Activated T-cell treated with anti-CD3 and anti-CD28 coated beads, Interleukin-2, amount 50 U/mL, for 4 hours (primary cell): ENCODE measurements around the gene ACACA. TPM values are rescaled to one million over a fixed set of nuclear protein-coding genes. Genes with fewer than 3 reads are reported as not detected.

Experiments
- ATAC-seq, 2 donors: fragments of 200-7000 bp; cut with Tn5 transposase; one replicate each; pipeline ENCODE4 v1.10.0; 2021
- DNase-seq: peaks from one replicate; pipeline ENCODE4 v3.0.0-alpha.2; 2020
- H3K27me3 Mint-ChIP-seq: one replicate; pipeline ENCODE4 v1.8.0; 2021; ENCODE audit warnings: low read depth, mixed read lengths
- H3K36me3 Mint-ChIP-seq: one replicate; pipeline ENCODE4 v1.8.0; 2022; ENCODE audit warnings: mixed read lengths; ENCODE audit not compliant: insufficient read depth
- H3K4me1 Mint-ChIP-seq: one replicate; pipeline ENCODE4 v1.8.0; 2021; ENCODE audit warnings: low read depth, mixed read lengths
- H3K4me3 Mint-ChIP-seq: one replicate; pipeline ENCODE4 v1.8.0; 2021; ENCODE audit warnings: mild to moderate bottlenecking, moderate library complexity, mixed read lengths
- H3K9me3 Mint-ChIP-seq: one replicate; pipeline ENCODE4 v1.8.0; 2021; ENCODE audit warnings: mixed read lengths
- total RNA-seq, 3 donors: library from RNA; stranded (reverse); gene quantifications; one replicate each; pipeline ENCODE4 v1.2.1, GENCODE V29; 2021

ACACA gene
- total RNA-seq, 3 donors from 2014 or later = 58.7 to 65.5 (median 61.2) TPM

DNA sequence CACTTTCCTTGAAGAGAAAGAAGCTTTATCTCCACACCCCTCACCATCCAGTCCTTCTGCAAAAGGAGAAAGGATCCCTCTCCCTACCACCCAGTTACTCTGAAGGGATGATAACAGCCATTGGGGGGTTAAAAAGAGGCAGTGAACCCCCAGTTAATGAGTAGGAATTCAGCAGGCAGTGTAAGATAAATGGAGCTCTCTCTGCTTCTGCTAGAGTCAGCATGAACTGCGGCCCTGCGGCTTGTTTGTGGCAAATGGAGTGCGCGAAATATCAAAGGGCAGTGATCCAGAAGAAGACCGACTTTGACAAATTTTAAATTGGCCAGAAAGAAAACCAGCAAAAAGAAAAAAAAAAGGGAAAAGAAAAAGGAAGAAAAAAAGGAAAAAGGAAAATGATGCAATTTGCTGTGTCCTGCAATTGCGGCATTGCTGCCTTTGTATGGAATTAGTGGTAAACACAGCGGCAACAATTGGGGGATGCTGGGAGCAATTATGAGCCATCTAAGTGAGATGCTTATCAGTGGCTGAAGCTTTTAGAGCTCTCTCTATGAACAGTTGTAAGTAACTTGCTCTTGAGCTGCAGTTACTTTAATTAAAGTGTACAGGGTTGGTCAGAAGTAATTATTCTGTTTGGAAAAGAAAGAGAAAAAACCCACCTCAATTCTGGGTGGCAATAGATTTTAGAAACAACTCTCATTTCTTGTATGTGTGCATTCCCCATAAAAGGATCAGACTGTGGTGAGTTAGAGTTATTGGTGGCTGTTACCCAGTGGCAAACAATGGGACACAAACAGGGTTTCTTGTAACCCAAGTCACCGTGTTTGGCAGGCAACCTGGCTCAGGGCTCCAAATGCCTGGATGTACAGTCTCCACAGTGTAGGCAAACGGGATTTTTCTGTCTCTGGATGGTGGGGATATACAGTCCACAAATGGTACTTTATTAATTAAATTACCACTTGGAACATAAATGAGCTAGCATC is 296.6 kb downstream of the ACACA start:
- no peaks in the 10 kb centered on the region for H3K4me1 Mint-ChIP-seq
- no peaks in the 10 kb centered on the region for H3K9me3 Mint-ChIP-seq
- H3K36me3 Mint-ChIP-seq = peaks cover 28% of the 10 kb centered on the region
- H3K4me3 Mint-ChIP-seq = no peak overlapping the region
- no peak for DNase-seq
- H3K27me3 Mint-ChIP-seq = no peaks in the 10 kb centered on the region
- ATAC-seq = no peak

DNA sequence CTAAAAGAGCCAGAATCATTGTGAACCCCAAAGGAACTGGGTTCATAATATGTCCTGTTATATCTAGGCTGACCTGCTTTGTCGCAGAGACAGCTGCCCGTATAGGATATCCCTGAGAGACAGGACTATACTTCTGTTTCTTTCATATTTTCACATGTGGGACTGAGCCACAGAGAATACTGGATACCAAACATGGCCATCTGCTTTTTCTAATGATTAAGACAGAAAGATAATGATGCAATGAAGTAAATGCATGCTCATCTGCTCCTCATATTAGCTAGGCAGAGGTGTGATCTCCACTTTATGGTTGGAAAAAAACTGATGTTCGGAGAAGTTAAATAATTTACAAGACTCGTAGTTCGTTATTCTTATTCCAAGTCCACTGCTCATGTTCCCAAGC is 297.5 kb downstream of the ACACA start:
- DNase-seq = no peak
- Mint-ChIP-seq H3K27me3 (no peaks in the 10 kb centered on the region), H3K4me3 (no peak overlapping the region), H3K9me3 (no peaks in the 10 kb centered on the region), H3K36me3 (peaks cover 26% of the 10 kb centered on the region), H3K4me1 (no peaks in the 10 kb centered on the region)
- ATAC-seq = no peak

DNA sequence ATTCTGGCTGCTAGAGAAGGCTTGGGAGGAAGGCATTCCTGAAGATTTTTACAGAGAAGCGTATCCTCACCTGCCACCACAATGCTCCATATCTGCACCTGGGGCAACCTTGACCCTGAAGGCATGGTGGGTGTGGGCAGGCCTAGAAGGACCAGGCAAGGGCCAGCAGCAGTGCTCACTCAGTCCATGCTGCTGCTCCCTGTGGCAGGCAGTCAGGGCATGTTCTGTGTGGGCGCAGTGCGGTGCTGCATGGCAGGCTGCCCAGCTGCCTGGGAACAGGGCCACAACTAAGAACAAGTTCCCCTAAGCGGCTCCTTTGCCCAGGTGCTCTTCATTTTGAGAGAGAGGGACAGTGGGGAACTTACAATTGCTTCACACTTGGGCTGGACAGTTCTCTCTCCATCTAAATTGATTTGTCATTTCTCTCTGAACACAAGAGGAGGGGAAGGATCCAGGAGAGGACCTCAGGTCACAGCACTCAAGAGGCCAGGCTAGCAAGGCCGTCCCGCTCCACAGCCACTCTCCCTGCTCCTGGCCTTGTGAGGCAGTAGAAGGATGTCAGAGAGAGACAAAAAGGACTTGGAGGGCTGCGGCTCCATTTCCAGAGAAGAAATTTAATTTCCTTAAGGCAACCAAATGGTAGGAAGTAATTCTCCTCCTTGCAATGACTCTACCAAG is 299.1 kb downstream of the ACACA start:
- H3K27me3 Mint-ChIP-seq = no peaks in the 10 kb centered on the region
- H3K4me1 Mint-ChIP-seq = no peaks in the 10 kb centered on the region
- ATAC-seq (no peak), DNase-seq (no peak)
- H3K9me3 Mint-ChIP-seq = no peaks in the 10 kb centered on the region
- H3K4me3 Mint-ChIP-seq = no peak overlapping the region
- H3K36me3 Mint-ChIP-seq = peaks cover 29% of the 10 kb centered on the region

DNA sequence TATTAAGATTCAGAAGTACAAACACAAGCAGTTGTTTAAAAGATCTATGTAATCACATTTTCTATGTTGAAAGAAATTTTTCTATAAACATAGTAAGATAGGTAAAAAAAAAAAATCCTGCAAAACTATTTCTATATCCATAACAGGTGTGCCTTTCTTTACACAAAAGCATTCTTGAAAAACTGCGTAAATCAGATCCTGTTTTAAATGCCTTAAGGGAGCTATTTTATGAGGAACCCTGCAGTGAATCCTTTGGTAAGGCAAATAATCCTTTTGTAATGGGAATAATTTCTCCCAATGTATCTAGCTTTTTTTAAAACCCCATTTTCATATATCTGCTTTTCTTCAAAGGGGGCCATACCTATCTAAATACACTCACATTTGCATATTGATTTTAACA is 300.6 kb downstream of the ACACA start:
- Mint-ChIP-seq H3K4me1 (no peaks in the 10 kb centered on the region), H3K9me3 (no peaks in the 10 kb centered on the region), H3K27me3 (no peaks in the 10 kb centered on the region), H3K4me3 (no peak overlapping the region), H3K36me3 (peaks cover 21% of the 10 kb centered on the region)
- DNase-seq (no peak), ATAC-seq (no peak)

DNA sequence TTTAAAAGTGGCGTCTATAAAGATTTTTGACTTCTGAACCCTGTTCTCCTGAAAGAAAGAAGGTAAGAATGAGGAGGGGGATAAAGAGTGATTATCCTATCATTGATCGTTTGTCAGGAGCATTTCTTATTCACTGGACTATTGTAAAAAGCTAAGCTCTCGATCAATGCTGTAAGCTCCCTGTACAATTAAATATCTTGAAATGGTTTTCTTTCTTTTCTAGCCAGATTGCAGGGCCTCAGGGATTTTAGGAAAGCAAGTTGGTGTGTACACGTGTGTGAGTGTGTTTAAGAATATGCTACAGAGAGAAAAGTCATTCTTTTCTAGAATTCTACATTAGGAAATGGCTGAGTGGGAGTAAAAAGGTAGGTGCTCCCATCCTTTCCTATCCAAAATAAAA is 303.4 kb downstream of the ACACA start:
- ATAC-seq (no peak), DNase-seq (no peak)
- Mint-ChIP-seq H3K36me3 (peaks cover 11% of the 10 kb centered on the region), H3K9me3 (no peaks in the 10 kb centered on the region), H3K27me3 (no peaks in the 10 kb centered on the region), H3K4me1 (no peaks in the 10 kb centered on the region), H3K4me3 (no peak overlapping the region)

DNA sequence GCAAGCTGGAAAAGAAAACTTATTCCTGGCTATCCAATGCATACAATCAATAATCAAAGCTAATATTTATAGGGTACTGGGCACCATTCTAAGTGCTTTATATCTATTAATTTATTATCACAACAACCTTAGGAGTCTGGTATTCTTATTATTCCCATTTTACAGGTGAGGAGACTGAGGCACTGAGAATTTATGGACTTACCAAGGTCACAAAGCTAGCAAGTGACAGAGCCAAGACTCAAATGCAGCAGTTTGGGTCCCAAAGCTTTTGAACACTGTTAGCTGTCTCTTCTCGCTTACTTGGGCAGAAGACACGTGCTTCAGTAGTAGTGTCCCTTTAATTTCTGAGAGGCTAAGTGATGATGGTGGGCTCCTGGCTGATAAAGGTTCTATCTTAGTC is 305.3 kb downstream of the ACACA start:
- no peak for DNase-seq
- Mint-ChIP-seq H3K9me3 (no peaks in the 10 kb centered on the region), H3K36me3 (peaks cover 25% of the 10 kb centered on the region), H3K4me1 (no peaks in the 10 kb centered on the region), H3K4me3 (no peak overlapping the region), H3K27me3 (no peaks in the 10 kb centered on the region)
- ATAC-seq = no peak

DNA sequence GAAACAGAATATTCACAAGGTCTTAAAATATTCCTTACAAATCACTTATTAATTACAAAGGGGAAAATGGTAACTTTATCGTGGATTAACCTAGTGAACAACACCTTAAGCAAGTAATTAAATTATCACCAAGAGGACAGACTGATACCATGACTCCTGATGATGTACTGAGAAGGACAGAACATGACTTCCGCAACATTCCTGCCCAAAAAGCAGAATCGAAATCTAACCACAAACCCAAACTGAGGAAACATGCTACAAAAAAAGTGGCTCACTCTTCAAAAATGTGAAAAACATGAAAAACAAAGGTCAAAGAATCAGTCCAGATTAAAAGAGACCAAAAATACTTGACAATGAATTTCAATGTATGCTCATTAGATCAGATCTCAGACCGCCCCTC is 306.4 kb downstream of the ACACA start:
- H3K36me3 Mint-ChIP-seq = peaks cover 32% of the 10 kb centered on the region
- H3K4me3 Mint-ChIP-seq = no peak overlapping the region
- ATAC-seq = no peak
- no peaks in the 10 kb centered on the region for H3K9me3 Mint-ChIP-seq
- H3K27me3 Mint-ChIP-seq = no peaks in the 10 kb centered on the region
- H3K4me1 Mint-ChIP-seq = no peaks in the 10 kb centered on the region
- no peak for DNase-seq

DNA sequence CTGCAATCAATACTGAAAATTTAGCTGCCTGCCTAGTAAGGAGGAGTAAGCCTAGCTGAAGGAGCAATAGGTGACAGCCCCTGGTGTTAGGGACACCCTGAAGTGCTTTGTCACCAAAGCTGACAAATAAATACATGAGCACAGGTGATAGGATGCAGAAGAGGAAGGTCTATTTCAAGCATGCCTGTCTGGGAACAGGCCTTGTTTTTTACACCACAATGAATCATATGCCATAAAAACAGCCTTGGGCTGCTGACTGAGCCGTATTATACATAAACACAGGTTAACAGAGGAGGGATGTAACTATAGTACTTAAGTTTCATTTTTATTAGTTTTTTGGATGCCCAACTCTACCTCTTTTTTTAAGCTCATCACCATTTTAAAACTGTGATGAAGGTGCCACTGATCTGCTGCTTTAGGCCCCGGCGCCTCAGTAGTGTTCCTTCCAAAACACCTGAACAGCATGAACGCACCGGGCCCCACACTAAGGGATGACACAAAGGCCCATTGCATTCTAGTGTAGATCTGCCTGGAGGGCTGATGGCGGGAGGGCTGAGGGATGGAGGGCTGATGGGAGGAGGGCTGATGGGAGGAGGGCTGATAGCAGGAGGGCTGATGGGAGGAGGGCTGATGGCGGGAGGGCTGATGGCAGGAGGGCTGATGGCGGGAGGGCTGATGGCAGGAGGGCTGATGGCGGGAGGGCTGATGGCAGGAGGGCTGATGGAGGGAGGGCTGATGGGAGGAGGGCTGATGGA is 307.5 kb downstream of the ACACA start:
- no peak for DNase-seq
- Mint-ChIP-seq H3K36me3 (peaks cover 41% of the 10 kb centered on the region), H3K27me3 (no peaks in the 10 kb centered on the region), H3K4me3 (no peak overlapping the region), H3K9me3 (no peaks in the 10 kb centered on the region), H3K4me1 (no peaks in the 10 kb centered on the region)
- ATAC-seq = no peak

DNA sequence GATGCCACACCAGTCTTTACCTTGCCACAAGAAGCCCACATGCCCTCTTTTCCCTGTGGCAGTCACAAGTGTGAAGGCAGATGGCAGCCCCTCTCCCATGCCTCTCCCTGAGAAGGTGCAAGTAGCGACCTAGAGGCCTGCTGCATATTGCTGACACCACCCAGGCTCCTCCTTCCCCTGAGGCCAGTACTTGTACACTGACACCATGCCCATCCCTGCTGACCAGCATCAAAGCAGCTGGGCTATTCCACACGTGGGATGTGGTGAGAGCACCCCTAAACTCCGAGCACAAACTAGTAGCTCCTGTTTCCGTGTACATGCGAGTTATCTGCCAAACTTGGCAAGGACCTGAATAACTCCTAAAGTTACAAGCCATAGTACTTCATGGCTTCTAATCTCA is 308.5 kb downstream of the ACACA start:
- no peak for ATAC-seq
- Mint-ChIP-seq H3K4me3 (no peak overlapping the region), H3K4me1 (no peaks in the 10 kb centered on the region), H3K27me3 (no peaks in the 10 kb centered on the region), H3K36me3 (peaks cover 39% of the 10 kb centered on the region), H3K9me3 (no peaks in the 10 kb centered on the region)
- no peak for DNase-seq

DNA sequence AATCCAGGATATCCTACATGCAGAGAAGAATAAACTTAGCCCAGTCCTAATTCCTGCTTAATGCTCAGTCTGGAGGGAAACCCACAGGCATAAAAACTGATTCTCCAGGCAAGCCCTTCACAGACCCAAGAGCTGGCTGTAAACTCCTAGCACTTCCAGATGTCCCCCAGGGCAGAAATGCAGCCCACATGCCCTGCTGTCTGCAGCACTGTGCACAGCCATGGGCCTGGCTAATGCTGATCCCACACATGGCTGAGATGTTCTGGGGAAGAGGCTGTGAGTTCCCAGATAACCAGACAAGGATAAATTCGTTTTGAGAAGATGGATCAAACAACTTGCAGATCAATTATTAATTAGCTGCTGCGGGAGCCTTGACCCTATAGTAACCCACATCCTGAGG is 309.5 kb downstream of the ACACA start:
- no peak overlapping the region for H3K4me3 Mint-ChIP-seq
- no peaks in the 10 kb centered on the region for H3K9me3 Mint-ChIP-seq
- H3K27me3 Mint-ChIP-seq = no peaks in the 10 kb centered on the region
- no peak for DNase-seq
- peaks cover 39% of the 10 kb centered on the region for H3K36me3 Mint-ChIP-seq
- H3K4me1 Mint-ChIP-seq = no peaks in the 10 kb centered on the region
- ATAC-seq = no peak

DNA sequence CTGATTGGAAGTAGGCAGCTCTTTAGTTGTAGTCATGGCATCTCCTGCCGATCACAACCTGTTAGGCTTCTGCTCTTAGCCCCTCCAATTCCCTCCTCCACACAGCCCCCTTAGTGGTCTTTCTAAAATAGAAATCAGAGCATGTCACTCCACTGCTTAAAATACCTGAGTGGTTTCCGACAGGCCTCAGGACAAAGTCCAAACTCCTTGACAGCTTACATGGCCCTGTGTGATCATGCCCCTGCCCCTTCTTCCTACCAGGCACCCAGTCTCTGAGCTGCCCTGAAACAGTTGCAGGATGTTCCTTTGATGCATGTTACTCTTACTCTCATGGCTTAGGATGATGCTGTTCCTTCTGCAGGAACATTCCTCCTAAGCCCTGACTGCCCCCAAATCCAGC is 310.6 kb downstream of the ACACA start:
- DNase-seq (no peak), ATAC-seq (no peak)
- Mint-ChIP-seq H3K4me3 (no peak overlapping the region), H3K27me3 (no peaks in the 10 kb centered on the region), H3K36me3 (peaks cover 34% of the 10 kb centered on the region), H3K4me1 (peaks cover 2% of the 10 kb centered on the region), H3K9me3 (no peaks in the 10 kb centered on the region)

DNA sequence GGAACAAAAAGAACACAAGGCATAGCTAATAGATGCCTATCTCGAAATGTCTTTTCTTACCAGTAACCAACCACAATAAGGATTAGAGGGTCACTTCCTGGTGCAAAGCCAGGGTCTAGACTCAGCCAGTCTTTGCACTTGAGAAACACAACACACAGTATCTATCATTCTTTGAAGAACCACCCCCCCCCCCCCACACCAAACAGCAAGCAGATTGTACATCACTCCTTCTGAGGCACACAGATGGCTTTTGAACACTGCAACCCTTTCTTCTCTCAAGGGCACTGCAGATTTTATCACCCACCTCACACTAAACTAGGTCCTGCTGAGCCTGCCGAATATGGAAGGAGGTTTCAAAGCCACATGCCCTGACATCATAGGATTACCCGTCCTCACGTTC is 312.2 kb downstream of the ACACA start:
- DNase-seq = no peak
- Mint-ChIP-seq H3K4me1 (peaks cover 19% of the 10 kb centered on the region), H3K36me3 (peaks cover 40% of the 10 kb centered on the region), H3K27me3 (no peaks in the 10 kb centered on the region), H3K9me3 (no peaks in the 10 kb centered on the region), H3K4me3 (no peak overlapping the region)
- no peak for ATAC-seq

DNA sequence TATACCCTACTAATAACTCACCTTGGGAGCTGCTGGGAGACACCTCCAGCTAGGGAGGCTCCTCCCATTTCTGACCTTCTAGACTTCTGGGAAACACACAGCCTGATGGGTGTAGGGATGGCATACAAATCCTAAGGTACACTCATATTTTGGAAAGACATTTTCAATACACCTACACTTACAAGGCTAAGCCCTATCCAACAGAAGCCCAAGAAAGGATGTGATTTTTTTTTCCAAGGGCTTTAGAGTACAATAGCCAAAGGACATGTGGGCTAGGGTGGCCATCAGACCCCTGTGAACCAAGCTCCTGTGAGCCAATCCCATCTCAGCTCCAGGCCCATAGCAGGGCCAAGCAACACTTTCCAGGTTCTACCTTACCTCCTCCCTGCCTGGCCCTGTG is 313.9 kb downstream of the ACACA start:
- ATAC-seq (no peak), DNase-seq (no peak)
- Mint-ChIP-seq H3K9me3 (no peaks in the 10 kb centered on the region), H3K4me3 (no peak overlapping the region), H3K36me3 (peaks cover 37% of the 10 kb centered on the region), H3K27me3 (no peaks in the 10 kb centered on the region), H3K4me1 (peaks cover 34% of the 10 kb centered on the region)

DNA sequence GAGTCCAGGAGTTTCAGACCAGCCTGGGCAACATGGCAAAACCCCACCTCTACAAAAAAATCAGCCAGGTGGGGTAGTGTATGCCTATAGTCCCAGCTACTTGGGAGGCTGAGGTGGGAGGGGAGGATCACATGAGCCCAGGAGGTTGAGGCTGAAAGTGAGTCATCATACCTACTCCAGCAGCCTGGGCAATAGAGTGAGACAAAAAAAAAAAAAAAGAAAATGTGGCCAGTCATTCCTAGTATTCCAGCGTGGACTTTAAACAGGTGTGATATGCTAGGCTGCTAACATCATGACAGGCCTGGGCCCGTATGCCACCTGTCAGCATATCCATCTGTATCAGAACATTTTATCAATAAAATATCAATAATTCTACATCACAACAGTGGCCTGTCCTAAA is 314.6 kb downstream of the ACACA start:
- Mint-ChIP-seq H3K27me3 (no peaks in the 10 kb centered on the region), H3K36me3 (peaks cover 37% of the 10 kb centered on the region), H3K4me3 (no peak overlapping the region), H3K9me3 (no peaks in the 10 kb centered on the region), H3K4me1 (peaks cover 37% of the 10 kb centered on the region)
- no peak for DNase-seq
- ATAC-seq = no peak
